H9 (cell line): ENCODE results near the gene CERS6. TPM values are rescaled to one million over a fixed set of nuclear protein-coding genes. Genes with fewer than 3 reads are reported as not detected.

Experiments used
- DNase-seq: peaks from one replicate; pipeline ENCODE4 v3.0.0-alpha.2; 2017
- H2AFZ ChIP-seq: one replicate; pipeline ENCODE4 v1.6.1; 2013; ENCODE audit warnings: mild to moderate bottlenecking, low read length, control low read depth, moderate library complexity
- H2AK5ac ChIP-seq: 2 replicates; pipeline ENCODE4 v1.6.1; 2013; ENCODE audit warnings: low read length, control low read depth, mixed read lengths; ENCODE audit not compliant: insufficient read length
- H2BK120ac ChIP-seq: one replicate; pipeline ENCODE4 v1.6.1; 2013; ENCODE audit warnings: low read depth, mild to moderate bottlenecking, low read length, control low read depth, inconsistent platforms; ENCODE audit not compliant: poor library complexity, severe bottlenecking
- H2BK12ac ChIP-seq: 2 replicates; pipeline ENCODE4 v1.6.1; 2013; ENCODE audit warnings: low read length, control low read depth, mixed read lengths, low read depth; ENCODE audit not compliant: insufficient read length
- H2BK15ac ChIP-seq: 2 replicates; pipeline ENCODE4 v1.6.1; 2013; ENCODE audit warnings: low read depth, low read length, control low read depth
- H2BK20ac ChIP-seq: one replicate; pipeline ENCODE4 v1.6.1; 2013; ENCODE audit warnings: low read depth, mild to moderate bottlenecking, low read length, control low read depth, inconsistent platforms; ENCODE audit not compliant: poor library complexity, severe bottlenecking
- H2BK5ac ChIP-seq: 2 replicates; pipeline ENCODE4 v1.6.1; 2013; ENCODE audit warnings: low read length, control low read depth, mixed read lengths; ENCODE audit not compliant: insufficient read length
- H3K14ac ChIP-seq: 2 replicates; pipeline ENCODE4 v1.6.1; 2013; ENCODE audit warnings: low read length, control low read depth; ENCODE audit not compliant: insufficient read depth
- H3K18ac ChIP-seq: 2 replicates; pipeline ENCODE4 v1.6.1; 2013; ENCODE audit warnings: low read depth, mild to moderate bottlenecking, mixed read lengths, low read length, control low read depth; ENCODE audit not compliant: insufficient read length
- H3K23ac ChIP-seq: 2 replicates; pipeline ENCODE4 v1.6.1; 2013; ENCODE audit warnings: low read length, control low read depth, mixed read lengths, low read depth; ENCODE audit not compliant: insufficient read length
- H3K23me2 ChIP-seq: 2 replicates; pipeline ENCODE4 v1.6.1; 2013; ENCODE audit warnings: low read depth, mild to moderate bottlenecking, mixed read lengths, low read length, control low read depth; ENCODE audit not compliant: insufficient read length, poor library complexity, severe bottlenecking
- H3K27ac ChIP-seq: 2 replicates; pipeline ENCODE4 v1.5.1; 2013; ENCODE audit warnings: low read length, control low read depth, mixed read lengths, low read depth; ENCODE audit not compliant: insufficient read length
- H3K27me3 ChIP-seq: 2 replicates; pipeline ENCODE4 v1.6.1; 2013; ENCODE audit warnings: low read length, control low read depth, inconsistent platforms; ENCODE audit not compliant: insufficient read depth
- H3K4ac ChIP-seq: 2 replicates; pipeline ENCODE4 v1.6.1; 2013; ENCODE audit warnings: low read depth, mild to moderate bottlenecking, control low read depth, inconsistent platforms, low read length, moderate library complexity
- H3K4me1 ChIP-seq: 2 replicates; pipeline ENCODE4 v1.6.1; 2013; ENCODE audit warnings: low read length, control low read depth, inconsistent platforms; ENCODE audit not compliant: insufficient read depth
- H3K4me2 ChIP-seq: 2 replicates; pipeline ENCODE4 v1.6.1; 2013; ENCODE audit warnings: low read length, control low read depth, mixed read lengths; ENCODE audit not compliant: insufficient read length, insufficient read depth
- H3K56ac ChIP-seq: 2 replicates; pipeline ENCODE4 v1.6.1; 2013; ENCODE audit warnings: low read depth, mild to moderate bottlenecking, mixed read lengths, low read length, control low read depth; ENCODE audit not compliant: insufficient read length
- H3K79me1 ChIP-seq: 2 replicates; pipeline ENCODE4 v1.6.1; 2013; ENCODE audit warnings: low read depth, mild to moderate bottlenecking, moderate library complexity, low read length, control low read depth, inconsistent platforms; ENCODE audit not compliant: insufficient read depth, poor library complexity, severe bottlenecking
- H3K79me2 ChIP-seq: 2 replicates; pipeline ENCODE4 v1.6.1; 2013; ENCODE audit warnings: low read length, control low read depth, inconsistent platforms; ENCODE audit not compliant: insufficient read depth
- H3K9ac ChIP-seq: 2 replicates; pipeline ENCODE4 v1.6.1; 2013; ENCODE audit warnings: low read length, control low read depth, mixed read lengths; ENCODE audit not compliant: insufficient read length; ENCODE audit errors: extremely low read depth
- H3K9me3 ChIP-seq: one replicate; pipeline ENCODE4 v1.6.1; 2013; ENCODE audit warnings: low read depth, low read length, inconsistent platforms; ENCODE audit not compliant: control insufficient read depth
- H3T11ph ChIP-seq: one replicate; pipeline ENCODE4 v1.6.1; 2013; ENCODE audit warnings: mild to moderate bottlenecking, low read length, control low read depth, inconsistent platforms
- H4K20me1 ChIP-seq: one replicate; pipeline ENCODE4 v1.6.1; 2013; ENCODE audit not compliant: control insufficient read depth, insufficient read length, insufficient read depth
- H4K5ac ChIP-seq: 2 replicates; pipeline ENCODE4 v1.6.1; 2013; ENCODE audit warnings: low read depth, mild to moderate bottlenecking, mixed read lengths, low read length, control low read depth; ENCODE audit not compliant: insufficient read length
- H4K8ac ChIP-seq: replicated peaks from 2 replicates; pipeline ENCODE4 v1.6.1; 2013; ENCODE audit warnings: low read length, control low read depth, mixed read lengths, low read depth; ENCODE audit not compliant: insufficient read length
- H4K91ac ChIP-seq: 2 replicates; pipeline ENCODE4 v1.6.1; 2013; ENCODE audit warnings: low read depth, mild to moderate bottlenecking, moderate library complexity, mixed read lengths, low read length, control low read depth; ENCODE audit not compliant: insufficient read length
- H3K27ac Mint-ChIP-seq, 3 experiments: 2 replicates in 2 of 3; 3 replicates in 1 of 3; pipeline ENCODE4 v1.8.0; 2020 to 2021; ENCODE audit warnings: mixed read lengths in 3 of 3, mild to moderate bottlenecking in 1 of 3, moderate library complexity in 1 of 3
- H3K27me3 Mint-ChIP-seq: 2 replicates; pipeline ENCODE4 v1.8.0; 2021; ENCODE audit warnings: low read depth, mild to moderate bottlenecking, moderate library complexity, mixed read lengths
- H3K36me3 Mint-ChIP-seq, 3 experiments: 2 replicates in 2 of 3; 3 replicates in 1 of 3; pipeline ENCODE4 v1.8.0; 2020 to 2021; ENCODE audit warnings: low read depth in 3 of 3, mixed read lengths in 3 of 3; ENCODE audit not compliant: insufficient read depth in 1 of 3
- H3K4me1 Mint-ChIP-seq, 2 experiments: 2 replicates each; pipeline ENCODE4 v1.8.0; 2020; ENCODE audit warnings: mixed read lengths in 2 of 2
- H3K4me3 Mint-ChIP-seq, 2 experiments: 2 replicates in 1 of 2; 3 replicates in 1 of 2; pipeline ENCODE4 v1.8.0; 2020 to 2021; ENCODE audit warnings: mild to moderate bottlenecking in 2 of 2, mixed read lengths in 2 of 2, moderate library complexity in 1 of 2
- H3K9me3 Mint-ChIP-seq, 2 experiments: 2 replicates in 1 of 2; 3 replicates in 1 of 2; pipeline ENCODE4 v1.8.0; 2020; ENCODE audit warnings: mild to moderate bottlenecking in 2 of 2, mixed read lengths in 2 of 2, moderate library complexity in 1 of 2
- WGBS: extraction: QIAGEN DNeasy Blood & Tissue Kit; methylation state at CpG from one replicate; pipeline ENCODE4 v1.1.7; 2013; ENCODE audit warnings: missing lambda C conversion rate, low lambda C conversion rate, mixed read lengths; ENCODE audit not compliant: insufficient read length; ENCODE audit errors: extremely low coverage; 5-methylcytosine and 5-hydroxymethylcytosine counted together
- total RNA-seq: library from RNA; stranded (reverse); gene quantifications from 2 replicates; pipeline ENCODE4 v1.2.1, GENCODE V29; 2021
- TF ChIP-seq, protein P1 (sequence below): fragments of 200-600 bp; sonication (generic); conservative IDR thresholded peaks from 3 replicates; pipeline ENCODE4 v1.8.0; 2021; ENCODE audit warnings: antibody characterized with exemption, mild to moderate bottlenecking

CERS6 gene
- total RNA-seq, 1 experiment from 2014 or later, result 17.7 TPM

- Histone ChIP-seq H4K8ac (no peak overlapping the region), H3K56ac (no peak overlapping the region), H2BK15ac (no peak overlapping the region), H4K20me1 (no peaks in the 10 kb centered on the region), H3K14ac (no peak overlapping the region), H3K4me2 (no peak overlapping the region), H2BK12ac (no peak overlapping the region), H2AK5ac (no peak overlapping the region), H3T11ph (no peak overlapping the region), H3K79me1 (no peaks in the 10 kb centered on the region), H4K5ac (no peak overlapping the region), H3K4ac (no peak overlapping the region), H3K79me2 (no peaks in the 10 kb centered on the region), H3K18ac (no peak overlapping the region), H3K23ac (no peak overlapping the region), H3K23me2 (no peaks in the 10 kb centered on the region), H2BK5ac (no peak overlapping the region), H4K91ac (no peak overlapping the region), H2BK20ac (no peak overlapping the region), H3K9me3 (no peaks in the 10 kb centered on the region), H3K4me1 (no peaks in the 10 kb centered on the region; the same call in 1 of the 2 replicates), H2AFZ (no peak overlapping the region), H3K27ac (no peak overlapping the region), H3K9ac (no peak overlapping the region), H2BK120ac (no peak overlapping the region), H3K27me3 (no peaks in the 10 kb centered on the region; the same call in 1 of the 2 replicates)
- Mint-ChIP-seq H3K36me3 (no peaks in the 10 kb centered on the region), H3K4me3 (no peak overlapping the region), H3K27me3 (no peaks in the 10 kb centered on the region), H3K4me1 (peaks cover 14 to 16% of the 10 kb centered on the region in 2 experiments), H3K9me3 (no peaks in the 10 kb centered on the region), H3K27ac (no peak overlapping the region)
- WGBS, result no CpG with 5 or more reads among the region's 4 CpGs
- DNase-seq, result no peak
- TF ChIP-seq, protein P1, sequence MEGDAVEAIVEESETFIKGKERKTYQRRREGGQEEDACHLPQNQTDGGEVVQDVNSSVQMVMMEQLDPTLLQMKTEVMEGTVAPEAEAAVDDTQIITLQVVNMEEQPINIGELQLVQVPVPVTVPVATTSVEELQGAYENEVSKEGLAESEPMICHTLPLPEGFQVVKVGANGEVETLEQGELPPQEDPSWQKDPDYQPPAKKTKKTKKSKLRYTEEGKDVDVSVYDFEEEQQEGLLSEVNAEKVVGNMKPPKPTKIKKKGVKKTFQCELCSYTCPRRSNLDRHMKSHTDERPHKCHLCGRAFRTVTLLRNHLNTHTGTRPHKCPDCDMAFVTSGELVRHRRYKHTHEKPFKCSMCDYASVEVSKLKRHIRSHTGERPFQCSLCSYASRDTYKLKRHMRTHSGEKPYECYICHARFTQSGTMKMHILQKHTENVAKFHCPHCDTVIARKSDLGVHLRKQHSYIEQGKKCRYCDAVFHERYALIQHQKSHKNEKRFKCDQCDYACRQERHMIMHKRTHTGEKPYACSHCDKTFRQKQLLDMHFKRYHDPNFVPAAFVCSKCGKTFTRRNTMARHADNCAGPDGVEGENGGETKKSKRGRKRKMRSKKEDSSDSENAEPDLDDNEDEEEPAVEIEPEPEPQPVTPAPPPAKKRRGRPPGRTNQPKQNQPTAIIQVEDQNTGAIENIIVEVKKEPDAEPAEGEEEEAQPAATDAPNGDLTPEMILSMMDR, result no peak
Observed at GRCh38 chr2:168686452-168687191, 230.6 kb downstream of the CERS6 start.
